ENCODE results near the gene TBC1D10A.

Gene TBC1D10A

DNA sequence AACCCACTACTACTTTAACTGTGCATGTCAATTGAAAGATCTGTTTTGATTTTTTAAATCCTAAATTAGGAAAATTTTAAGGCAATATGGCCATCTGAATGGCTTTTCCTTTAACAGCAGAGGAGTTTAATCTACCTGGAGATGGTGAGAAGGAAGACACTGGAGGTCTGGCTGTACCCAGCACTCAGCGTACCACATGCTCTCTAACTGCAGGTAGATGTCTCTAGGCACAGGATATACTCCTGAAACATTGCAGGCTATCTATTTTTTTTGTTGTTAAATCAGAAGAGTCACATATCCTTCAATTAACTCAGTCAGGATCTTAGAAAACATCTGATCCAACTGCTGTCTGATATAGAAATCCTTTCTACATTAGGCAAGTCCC lies 20.1 kb downstream of the TBC1D10A start:
- Histone ChIP-seq H3K4me1 (ENCODE audit: control insufficient read depth in 1 of 2, insufficient read depth in 2 of 2, low read length in 2 of 2) (peaks cover 65 to 74% of the 10 kb centered on the region in 2 experiments), H2BK12ac (ENCODE audit: low read length) (no peak overlapping the region)

DNA sequence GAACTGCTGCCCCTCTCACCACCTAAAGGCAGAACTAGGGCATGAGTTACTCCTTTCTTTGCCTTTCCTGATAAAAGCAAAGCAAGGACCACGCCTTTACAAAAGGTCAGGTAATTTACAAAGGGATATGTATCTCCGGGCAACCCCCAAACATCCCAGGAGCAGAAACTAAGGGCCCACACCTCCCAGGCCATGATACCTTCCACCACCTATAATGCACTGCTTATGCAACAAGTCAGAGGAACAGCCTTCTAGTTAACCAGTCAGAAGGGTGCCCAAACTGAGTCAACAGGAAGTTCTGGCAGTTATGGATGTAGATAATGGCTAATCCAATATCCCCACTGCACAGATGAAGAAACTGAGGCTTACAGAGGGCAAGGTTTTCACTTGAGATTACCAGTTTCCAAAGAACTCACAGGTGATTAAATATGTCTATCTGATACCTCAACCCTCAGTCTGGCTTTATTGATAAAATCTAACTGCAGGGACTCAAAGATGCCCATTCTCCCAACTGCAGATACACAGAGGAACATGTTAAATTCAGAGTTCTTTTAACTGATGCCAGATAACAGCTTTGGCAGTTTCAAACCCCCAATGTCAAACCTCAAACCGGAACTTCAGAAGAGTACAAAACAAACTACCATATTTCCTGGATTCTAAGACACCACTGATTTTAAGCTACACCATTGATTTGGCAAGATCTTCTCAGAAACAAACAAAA lies 20.7 kb downstream of the TBC1D10A start:
- peaks cover 62 to 73% of the 10 kb centered on the region in 2 experiments for H3K4me1 ChIP-seq (ENCODE audit: control insufficient read depth in 1 of 2, insufficient read depth in 2 of 2, low read length in 2 of 2)
- peak overlapping the region; percentile 54 for H3K14ac ChIP-seq (ENCODE audit: low read length)
- peaks cover 25% of the 10 kb centered on the region for H3K79me2 ChIP-seq (ENCODE audit: control insufficient read depth, insufficient read depth, low read length, poor library complexity)
- H3K27me3 ChIP-seq (ENCODE audit: insufficient read depth, low read length) = no peaks in the 10 kb centered on the region
- H3K4me2 ChIP-seq (ENCODE audit: low read length) = no peak overlapping the region
- H3K23ac ChIP-seq (ENCODE audit: low read length) = no peak overlapping the region
- H2BK120ac ChIP-seq (ENCODE audit: insufficient read depth, low read length, poor library complexity) = peak overlapping the region; percentile 62
- whole genome bisulfite sequencing (ENCODE audit: extremely low coverage, insufficient coverage, insufficient read length) = no CpG with 5 or more reads among the region's 3 CpGs
- H3K79me1 ChIP-seq (ENCODE audit: low read length) = peaks cover 31% of the 10 kb centered on the region
- H3K9me3 ChIP-seq (ENCODE audit: insufficient read depth, low read depth, low read length) = no peaks in the 10 kb centered on the region
- DNase-seq = no peak
- H2BK5ac ChIP-seq (ENCODE audit: low read depth, low read length, poor library complexity) = peak overlapping the region; percentile 38
- peak overlapping the region; percentile 72 for H2BK12ac ChIP-seq (ENCODE audit: low read length)
- H3K27ac ChIP-seq (ENCODE audit: low read depth, low read length) = peak overlapping the region; percentile 29
- H3K4me3 ChIP-seq (ENCODE audit: low read depth, low read length) = no peak overlapping the region
- H3K9ac ChIP-seq (ENCODE audit: low read length) = no peak overlapping the region
- peak overlapping the region; percentile 54 for H4K8ac ChIP-seq (ENCODE audit: low read depth, low read length)
- peaks cover 28 to 39% of the 10 kb centered on the region in 2 experiments for H3K36me3 ChIP-seq (ENCODE audit: control insufficient read depth in 1 of 2, insufficient read depth in 2 of 2, low read length in 2 of 2)
- no peak overlapping the region for H4K12ac ChIP-seq (ENCODE audit: low read depth, low read length)
- H3K18ac ChIP-seq (ENCODE audit: low read length) = peak overlapping the region; percentile 88
- H3K4ac ChIP-seq (ENCODE audit: low read depth, low read length) = peak overlapping the region; percentile 23
- H4K91ac ChIP-seq (ENCODE audit: low read depth, low read length) = peak overlapping the region; percentile 74
- peak overlapping the region; percentile 30 for H2AFZ ChIP-seq (ENCODE audit: insufficient read depth, low read length, poor library complexity)
- peak overlapping the region; percentile 75 for H2AK5ac ChIP-seq (ENCODE audit: low read length)

More for the DNA sequence above, 20.1 kb downstream of the TBC1D10A start:
- no peak overlapping the region for H3K4ac ChIP-seq (ENCODE audit: low read depth, low read length)
- H4K12ac ChIP-seq (ENCODE audit: low read depth, low read length) = no peak overlapping the region
- no peak overlapping the region for H2AK5ac ChIP-seq (ENCODE audit: low read length)
- peaks cover 22 to 34% of the 10 kb centered on the region in 2 experiments for H3K36me3 ChIP-seq (ENCODE audit: control insufficient read depth in 1 of 2, insufficient read depth in 2 of 2, low read length in 2 of 2)
- H2AFZ ChIP-seq (ENCODE audit: insufficient read depth, low read length, poor library complexity) = no peak overlapping the region
- WGBS (ENCODE audit: extremely low coverage, insufficient coverage, insufficient read length) = no CpG with 5 or more reads among the region's 1 CpG
- H3K23ac ChIP-seq (ENCODE audit: low read length) = no peak overlapping the region
- H3K27me3 ChIP-seq (ENCODE audit: insufficient read depth, low read length) = no peaks in the 10 kb centered on the region
- H4K91ac ChIP-seq (ENCODE audit: low read depth, low read length) = no peak overlapping the region
- H3K79me1 ChIP-seq (ENCODE audit: low read length) = peaks cover 28% of the 10 kb centered on the region
- H2BK5ac ChIP-seq (ENCODE audit: low read depth, low read length, poor library complexity) = no peak overlapping the region
- H3K14ac ChIP-seq (ENCODE audit: low read length) = no peak overlapping the region
- DNase-seq = no peak
- H2BK120ac ChIP-seq (ENCODE audit: insufficient read depth, low read length, poor library complexity) = no peak overlapping the region
- peaks cover 21% of the 10 kb centered on the region for H3K79me2 ChIP-seq (ENCODE audit: control insufficient read depth, insufficient read depth, low read length, poor library complexity)
- H3K27ac ChIP-seq (ENCODE audit: low read depth, low read length) = no peak overlapping the region
- no peak overlapping the region for H3K9ac ChIP-seq (ENCODE audit: low read length)
- H3K4me3 ChIP-seq (ENCODE audit: low read depth, low read length) = no peak overlapping the region
- H4K8ac ChIP-seq (ENCODE audit: low read depth, low read length) = no peak overlapping the region
- no peak overlapping the region for H3K4me2 ChIP-seq (ENCODE audit: low read length)
- H3K18ac ChIP-seq (ENCODE audit: low read length) = no peak overlapping the region
- no peaks in the 10 kb centered on the region for H3K9me3 ChIP-seq (ENCODE audit: insufficient read depth, low read depth, low read length)

DNA sequence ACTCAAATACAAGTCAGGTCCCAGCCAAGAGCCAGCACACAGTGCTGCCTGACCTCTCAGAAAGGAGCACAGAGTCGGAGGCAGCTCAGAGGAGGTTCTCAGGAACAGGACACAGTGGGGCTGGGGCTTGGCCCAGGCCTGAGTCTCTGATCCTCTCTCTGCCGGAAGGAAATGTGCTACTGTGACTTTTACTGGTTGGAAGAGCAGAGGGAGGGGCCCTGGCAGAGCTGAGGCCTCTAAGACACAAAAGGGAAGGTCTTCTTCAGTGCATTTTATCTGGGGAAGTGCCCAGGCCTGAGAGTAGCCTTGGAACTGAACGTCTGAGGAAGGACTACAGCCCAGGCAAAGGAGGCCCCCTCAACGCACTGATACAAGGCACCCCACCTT lies 21.2 kb downstream of the TBC1D10A start:
- peak in 1 of 2 donors; percentile 38 for DNase-seq
- Histone ChIP-seq H3K79me1 (ENCODE audit: low read length) (peaks cover 34% of the 10 kb centered on the region), H2AK5ac (ENCODE audit: low read length) (peak overlapping the region; percentile 75), H3K79me2 (ENCODE audit: control insufficient read depth, insufficient read depth, low read length, poor library complexity) (peaks cover 24% of the 10 kb centered on the region), H3K27me3 (ENCODE audit: insufficient read depth, low read length) (no peaks in the 10 kb centered on the region), H3K14ac (ENCODE audit: low read length) (peak overlapping the region; percentile 54), H3K9me3 (ENCODE audit: insufficient read depth, low read depth, low read length) (no peaks in the 10 kb centered on the region), H4K91ac (ENCODE audit: low read depth, low read length) (peak overlapping the region; percentile 74), H4K12ac (ENCODE audit: low read depth, low read length) (no peak overlapping the region), H3K4me3 (ENCODE audit: low read depth, low read length) (no peak overlapping the region), H3K4ac (ENCODE audit: low read depth, low read length) (peak overlapping the region; percentile 22), H2BK12ac (ENCODE audit: low read length) (peak overlapping the region; percentile 72), H2BK120ac (ENCODE audit: insufficient read depth, low read length, poor library complexity) (peak overlapping the region; percentile 62), H3K4me1 (ENCODE audit: control insufficient read depth in 1 of 2, insufficient read depth in 2 of 2, low read length in 2 of 2) (peaks cover 58 to 71% of the 10 kb centered on the region in 2 experiments), H2AFZ (ENCODE audit: insufficient read depth, low read length, poor library complexity) (peak overlapping the region; percentile 30), H3K18ac (ENCODE audit: low read length) (peak overlapping the region; percentile 88), H3K9ac (ENCODE audit: low read length) (no peak overlapping the region), H3K36me3 (ENCODE audit: control insufficient read depth in 1 of 2, insufficient read depth in 2 of 2, low read length in 2 of 2) (peaks cover 30 to 41% of the 10 kb centered on the region in 2 experiments), H4K8ac (ENCODE audit: low read depth, low read length) (peak overlapping the region; percentile 54), H2BK5ac (ENCODE audit: low read depth, low read length, poor library complexity) (peak overlapping the region; percentile 38), H3K23ac (ENCODE audit: low read length) (no peak overlapping the region), H3K4me2 (ENCODE audit: low read length) (no peak overlapping the region), H3K27ac (ENCODE audit: low read depth, low read length) (peak overlapping the region; percentile 29)
- no CpG with 5 or more reads among the region's 4 CpGs for WGBS (ENCODE audit: extremely low coverage, insufficient coverage, insufficient read length)

DNA sequence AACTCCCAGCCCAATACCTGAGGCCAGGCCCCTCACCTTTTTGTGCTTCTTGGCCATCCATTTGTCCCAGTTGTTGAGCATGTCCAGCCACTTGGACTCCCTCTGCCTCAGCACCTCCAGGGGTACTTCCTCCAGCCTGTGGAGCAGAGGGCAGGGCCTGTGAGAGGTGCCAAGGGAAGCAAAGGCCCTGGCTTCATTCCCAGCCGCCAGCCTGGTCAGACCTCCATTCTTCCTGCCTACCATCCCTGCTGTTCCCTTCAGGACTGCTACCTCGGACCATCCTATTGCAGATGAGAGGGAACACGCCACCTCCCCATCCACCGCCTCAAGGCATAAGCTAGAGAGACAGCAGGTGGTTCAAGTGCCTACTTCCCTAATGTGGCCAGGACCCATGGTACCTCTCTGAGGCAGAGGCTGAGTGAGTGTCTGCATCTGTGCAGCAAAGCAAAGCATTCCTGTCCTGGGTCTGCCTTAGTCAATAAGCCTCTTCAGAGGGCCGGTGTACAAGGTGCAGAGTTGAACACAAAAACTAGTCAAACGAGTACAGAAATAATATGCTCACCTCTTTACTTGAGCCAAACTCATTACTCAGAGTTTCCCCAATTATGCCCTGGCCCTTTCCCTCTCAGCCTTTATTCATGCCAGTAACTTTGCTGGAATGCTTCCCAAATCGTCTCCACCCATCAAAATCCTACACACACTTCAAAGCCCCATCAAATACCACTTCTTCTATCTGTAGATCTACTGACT lies 22.1 kb downstream of the TBC1D10A start:
- H3K4me2 ChIP-seq (ENCODE audit: low read length) = peak overlapping the region; percentile 1
- H2BK5ac ChIP-seq (ENCODE audit: low read depth, low read length, poor library complexity) = no peak overlapping the region

More for the DNA sequence above, 22.1 kb downstream of the TBC1D10A start:
- peaks cover 23% of the 10 kb centered on the region for H3K79me2 ChIP-seq (ENCODE audit: control insufficient read depth, insufficient read depth, low read length, poor library complexity)
- H3K27ac ChIP-seq (ENCODE audit: low read depth, low read length) = peak overlapping the region; percentile 29
- H3K79me1 ChIP-seq (ENCODE audit: low read length) = peaks cover 35% of the 10 kb centered on the region
- no peaks in the 10 kb centered on the region for H3K27me3 ChIP-seq (ENCODE audit: insufficient read depth, low read length)
- peaks cover 57 to 72% of the 10 kb centered on the region in 2 experiments for H3K4me1 ChIP-seq (ENCODE audit: control insufficient read depth in 1 of 2, insufficient read depth in 2 of 2, low read length in 2 of 2)
- no peak overlapping the region for H3K23ac ChIP-seq (ENCODE audit: low read length)
- peak overlapping the region; percentile 21 for H4K8ac ChIP-seq (ENCODE audit: low read depth, low read length)
- no peak overlapping the region for H2BK120ac ChIP-seq (ENCODE audit: insufficient read depth, low read length, poor library complexity)
- DNase-seq = peak; percentile 40 to 73
- no peak overlapping the region for H3K9ac ChIP-seq (ENCODE audit: low read length)
- no peaks in the 10 kb centered on the region for H3K9me3 ChIP-seq (ENCODE audit: insufficient read depth, low read depth, low read length)
- H2AK5ac ChIP-seq (ENCODE audit: low read length) = no peak overlapping the region
- no peak overlapping the region for H3K4me3 ChIP-seq (ENCODE audit: low read depth, low read length)
- peaks cover 35 to 47% of the 10 kb centered on the region in 2 experiments for H3K36me3 ChIP-seq (ENCODE audit: control insufficient read depth in 1 of 2, insufficient read depth in 2 of 2, low read length in 2 of 2)
- peak overlapping the region; percentile 9 for H4K91ac ChIP-seq (ENCODE audit: low read depth, low read length)
- no peak overlapping the region for H4K12ac ChIP-seq (ENCODE audit: low read depth, low read length)
- 100% methylated on average over 1 of the region's 7 CpGs for WGBS (ENCODE audit: extremely low coverage, insufficient coverage, insufficient read length)
- peak overlapping the region; percentile 30 for H3K4ac ChIP-seq (ENCODE audit: low read depth, low read length)
- H3K14ac ChIP-seq (ENCODE audit: low read length) = no peak overlapping the region
- H2BK12ac ChIP-seq (ENCODE audit: low read length) = no peak overlapping the region
- peak overlapping the region; percentile 2 for H3K18ac ChIP-seq (ENCODE audit: low read length)
- peak overlapping the region; percentile 9 for H2AFZ ChIP-seq (ENCODE audit: insufficient read depth, low read length, poor library complexity)

Data from trophoblast cell (in vitro differentiated cells and primary cell).